Measurements from ENCODE around the gene ADCY3. TPM values are rescaled to one million over a fixed set of nuclear protein-coding genes. Genes with fewer than 3 reads are reported as not detected.

The ADCY3 gene
- total and polyA plus RNA-seq, 10 of the 15 experiments (the other 5 are each of a cell fraction or from before 2014, with no cell fraction given) = 2.8 to 102 (median 50.4) TPM

DNA sequence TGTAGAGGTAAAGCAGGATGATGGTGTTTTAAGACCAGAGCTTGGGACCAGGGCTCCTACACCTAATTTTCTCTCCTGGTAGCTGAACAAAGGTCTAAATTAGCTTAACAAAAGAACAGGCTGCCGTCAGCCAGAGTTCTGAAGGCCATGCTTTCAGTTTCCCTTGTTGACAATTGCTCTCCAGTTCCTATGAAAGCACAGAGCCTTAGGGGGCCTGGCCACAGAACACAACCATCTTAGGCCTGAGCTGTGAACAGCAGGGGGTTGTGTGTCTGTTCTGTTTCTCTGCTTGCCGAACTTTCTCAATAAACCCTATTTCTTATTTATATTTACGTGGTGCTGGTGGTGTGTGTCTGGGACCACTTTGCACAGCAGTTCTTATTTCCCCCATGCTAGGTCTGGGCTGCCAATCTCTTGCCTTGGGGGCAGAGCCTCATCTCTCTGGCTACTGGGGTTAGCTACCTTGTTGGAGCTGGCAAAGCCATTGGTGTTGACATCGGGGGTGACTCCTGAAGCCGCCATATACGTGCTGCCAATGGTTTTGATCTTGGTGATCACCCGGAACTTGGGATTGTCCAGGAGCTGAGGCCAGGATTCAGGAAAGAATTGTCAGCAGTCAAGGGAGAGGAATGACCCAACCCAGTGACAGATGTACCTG, 97.9 kb downstream of the ADCY3 start:
- no peak for ATAC-seq
- POLR2A ChIA-PET = no interaction called here
- H3K9me3 ChIP-seq (replicated peaks; ENCODE audit: control insufficient read depth, insufficient read depth, low read length) = no peaks in the 10 kb centered on the region
- H3K9ac ChIP-seq (ENCODE audit: control insufficient read depth, insufficient read depth, low read length) = no peak overlapping the region
- H3K36me3 ChIP-seq (ENCODE audit: control insufficient read depth in 2 of 2, insufficient read depth in 2 of 2, low read length in 1 of 2) = peaks cover 34 to 37% of the 10 kb centered on the region in 2 experiments
- H3K4me3 ChIP-seq = no peak overlapping the region
- SMC1A ChIA-PET (ENCODE audit: uncharacterized antibody, unreplicated experiment) = interaction anchor here (1.1 kb wide), 1 partner anchor 400 kb away, joined by 5 read pairs; no protein-coding TSS in a partner anchor
- H3K27ac ChIP-seq (ENCODE audit: control insufficient read depth, insufficient read depth) = no peak overlapping the region
- no peak for FAIRE-seq
- H2AFZ ChIP-seq (ENCODE audit: control insufficient read depth, low read depth, low read length) = no peak overlapping the region
- H3K4me1 ChIP-seq (ENCODE audit: control insufficient read depth, insufficient read depth, low read length) = no peaks in the 10 kb centered on the region; the same call in 1 of the 2 replicates
- H3K27me3 ChIP-seq (replicated peaks in 1 of 2; ENCODE audit: control insufficient read depth in 2 of 2, insufficient read depth in 2 of 2, low read length in 1 of 2) = no peaks in the 10 kb centered on the region
- no TSS peak for BruUV-seq (replicated peaks)
- no peak for DNase-seq (ENCODE audit: low read depth, low spot score)
- CTCF ChIA-PET = interaction anchor here (0.7 to 1.2 kb wide), 4 partner anchors 10 to 400 kb away, joined by 3 to 4 read pairs (median 3); no protein-coding TSS in a partner anchor
- no peaks in the 10 kb centered on the region for H3K79me2 ChIP-seq (ENCODE audit: control insufficient read depth, insufficient read depth, low read length)
- in situ Hi-C loops (cut with MboI) (no loop called here), intact Hi-C loops (cut with micrococcal nuclease; ENCODE audit: unreplicated experiment) (loop anchor here (10.0 kb wide), 1 partner anchor 313 kb away; no protein-coding TSS in a partner anchor)
- RAD21 ChIA-PET (ENCODE audit: unreplicated experiment) = no interaction called here
- 89% methylated on average over 7 of the region's 7 CpGs for WGBS (ENCODE audit: insufficient coverage, insufficient replicate concordance, low lambda C conversion rate, missing lambda C conversion rate)
- H3K4me2 ChIP-seq (ENCODE audit: control insufficient read depth, insufficient read depth) = no peak overlapping the region
- TF ChIP-seq BHLHE40 (IDR thresholded peaks at IDR 0.05; ENCODE audit: borderline replicate concordance in 1 of 2, low read depth in 2 of 2, low read length in 1 of 2) = no peak
- peak; percentile 10; the same call in 1 of the 2 replicates for TF ChIP-seq POLR2A (IDR thresholded peaks at IDR 0.05; ENCODE audit: low read depth, low read length)
- no peaks in the 10 kb centered on the region for H4K20me1 ChIP-seq (ENCODE audit: control insufficient read depth, insufficient read depth)

DNA sequence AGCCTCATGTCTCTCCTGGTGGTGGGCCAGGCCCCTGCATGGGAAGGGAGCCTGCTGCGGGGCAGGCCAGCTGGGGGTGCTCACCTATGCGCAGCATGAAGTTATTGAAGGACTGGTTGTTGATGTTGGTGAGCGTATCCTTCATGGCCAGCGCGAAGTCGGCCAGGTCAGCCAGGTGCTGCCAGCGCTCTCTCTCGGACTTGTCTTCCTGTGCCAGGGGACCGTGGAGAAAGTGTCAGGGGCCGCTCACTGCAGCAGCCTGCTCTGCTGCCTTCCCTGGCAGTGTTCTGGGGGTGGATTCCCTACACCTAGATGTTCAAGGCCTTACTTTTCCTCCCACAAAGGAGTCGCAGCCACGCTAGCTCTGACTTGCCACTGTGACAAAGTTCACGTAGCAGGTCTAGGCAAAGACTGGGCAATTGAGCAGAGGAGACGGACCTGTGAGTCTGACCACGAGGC, 98.6 kb downstream of the ADCY3 start:
- Histone ChIP-seq H3K27ac (ENCODE audit: control insufficient read depth, insufficient read depth) (no peak overlapping the region), H3K9me3 (replicated peaks; ENCODE audit: control insufficient read depth, insufficient read depth, low read length) (no peaks in the 10 kb centered on the region), H3K36me3 (ENCODE audit: control insufficient read depth in 2 of 2, insufficient read depth in 2 of 2, low read length in 1 of 2) (peaks cover 38% of the 10 kb centered on the region in 2 experiments), H3K4me1 (ENCODE audit: control insufficient read depth, insufficient read depth, low read length) (no peaks in the 10 kb centered on the region; the same call in 1 of the 2 replicates), H3K27me3 (replicated peaks in 1 of 2; ENCODE audit: control insufficient read depth in 2 of 2, insufficient read depth in 2 of 2, low read length in 1 of 2) (no peaks in the 10 kb centered on the region), H3K9ac (ENCODE audit: control insufficient read depth, insufficient read depth, low read length) (no peak overlapping the region), H4K20me1 (ENCODE audit: control insufficient read depth, insufficient read depth) (no peaks in the 10 kb centered on the region), H3K79me2 (ENCODE audit: control insufficient read depth, insufficient read depth, low read length) (no peaks in the 10 kb centered on the region), H3K4me2 (ENCODE audit: control insufficient read depth, insufficient read depth) (no peak overlapping the region), H2AFZ (ENCODE audit: control insufficient read depth, low read depth, low read length) (no peak overlapping the region), H3K4me3 (no peak overlapping the region)
- FAIRE-seq = no peak
- in situ Hi-C loops (cut with MboI) (no loop called here), intact Hi-C loops (cut with micrococcal nuclease; ENCODE audit: unreplicated experiment) (loop anchor here (10.0 kb wide), 1 partner anchor 313 kb away; no protein-coding TSS in a partner anchor)
- CTCF ChIA-PET = interaction anchor here (1.2 kb wide), 1 partner anchor 208 kb away, joined by 4 read pairs; no protein-coding TSS in a partner anchor
- TF ChIP-seq POLR2A (IDR thresholded peaks at IDR 0.05; ENCODE audit: low read depth, low read length) (peak; percentile 8), CBX5 (IDR thresholded peaks at IDR 0.05; ENCODE audit: low read depth) (no peak)
- ATAC-seq = no peak
- no TSS peak for BruUV-seq (replicated peaks)
- SMC1A ChIA-PET (ENCODE audit: uncharacterized antibody, unreplicated experiment) = interaction anchor here (1.1 kb wide), 2 partner anchors 12 to 400 kb away, joined by 3 to 5 read pairs; no protein-coding TSS in a partner anchor
- no peak for DNase-seq (ENCODE audit: low read depth, low spot score)
- WGBS (ENCODE audit: insufficient coverage, insufficient replicate concordance, low lambda C conversion rate, missing lambda C conversion rate) = 96% methylated on average over 15 of the region's 15 CpGs
- POLR2A ChIA-PET = no interaction called here
- RAD21 ChIA-PET (ENCODE audit: unreplicated experiment) = no interaction called here
